ENCODE results near the gene AGTR1.
"Not testable (repeated sequence)": the region's sequence is repeated elsewhere in the genome, so short reads cannot be mapped to it uniquely, and the experiment has no call there.

Gene AGTR1

GRCh38 chr3:148740291-148740690 is 42.6 kb downstream of the AGTR1 start:
- no peak for DNase-seq (ENCODE audit: low read depth in 2 of 2)
- no peak overlapping the region for H3K4me3 ChIP-seq (replicated peaks in 1 of 2; ENCODE audit: low read depth in 2 of 2, low read length in 2 of 2)
- no peak for TF ChIP-seq CTCF (IDR thresholded peaks at IDR 0.05; ENCODE audit: low read depth, low read length)

- no peak for TF ChIP-seq CTCF (IDR thresholded peaks at IDR 0.05; ENCODE audit: low read depth, low read length)
- no peak for DNase-seq (ENCODE audit: low read depth in 2 of 2)
- no peak overlapping the region for H3K4me3 ChIP-seq (replicated peaks in 1 of 2; ENCODE audit: low read depth in 2 of 2, low read length in 2 of 2)
Observed at GRCh38 chr3:148741219-148741618, 43.5 kb downstream of the AGTR1 start.

GRCh38 chr3:148742118-148742517 is 44.4 kb downstream of the AGTR1 start:
- DNase-seq (ENCODE audit: low read depth in 2 of 2): no peak
- no peak for TF ChIP-seq CTCF (IDR thresholded peaks at IDR 0.05; ENCODE audit: low read depth, low read length)
- no peak overlapping the region for H3K4me3 ChIP-seq (replicated peaks in 1 of 2; ENCODE audit: low read depth in 2 of 2, low read length in 2 of 2)

DNA sequence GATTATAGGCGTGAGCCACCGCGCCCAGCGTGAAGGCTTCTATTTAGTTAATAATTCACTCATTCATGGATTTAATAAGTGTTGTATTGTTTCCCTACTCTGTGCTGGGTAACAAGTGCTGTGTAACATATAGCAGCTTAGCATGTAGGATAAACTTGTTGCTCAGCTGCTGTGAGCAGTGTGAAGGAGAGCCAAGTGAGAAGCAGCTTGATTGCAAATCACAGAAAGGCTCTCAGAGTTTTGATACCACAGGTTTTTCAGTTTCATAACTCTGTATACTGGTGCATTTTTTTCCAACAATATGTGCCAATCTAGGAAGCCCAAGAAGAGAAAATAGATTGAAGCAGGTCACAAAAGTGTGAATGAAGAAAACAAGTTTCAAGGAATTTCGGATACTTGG is 48.4 kb downstream of the AGTR1 start:
- no peak for TF ChIP-seq CTCF (IDR thresholded peaks at IDR 0.05; ENCODE audit: low read depth, low read length)
- DNase-seq (ENCODE audit: low read depth in 2 of 2): no peak

DNA sequence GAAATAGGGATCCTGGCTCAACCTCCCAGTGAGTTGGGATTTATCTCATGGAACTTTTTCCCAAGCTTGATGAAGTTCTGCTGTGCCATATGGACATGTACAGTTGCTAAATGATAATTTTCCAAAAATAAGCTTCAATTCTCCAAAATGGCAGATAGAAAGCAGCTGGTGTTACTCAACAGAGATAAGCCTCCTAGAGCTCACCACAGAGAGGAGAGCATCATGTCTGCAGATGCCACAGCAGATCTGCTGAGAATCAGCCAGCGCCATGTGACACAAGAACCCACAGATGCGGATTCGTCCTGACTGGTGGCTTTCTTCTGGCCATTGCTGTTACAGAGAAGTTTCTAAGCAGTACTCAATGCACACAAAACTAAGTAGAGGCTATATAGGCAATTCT is 50.6 kb downstream of the AGTR1 start:
- no peak overlapping the region for H3K4me3 ChIP-seq (replicated peaks in 1 of 2; ENCODE audit: low read depth in 2 of 2, low read length in 2 of 2)
- TF ChIP-seq CTCF (IDR thresholded peaks at IDR 0.05; ENCODE audit: low read depth, low read length): no peak
- DNase-seq (ENCODE audit: low read depth in 2 of 2): peak in 1 of 2 donors; percentile 23

More for the DNA sequence above, 48.4 kb downstream of the AGTR1 start:
- no peak overlapping the region for H3K4me3 ChIP-seq (replicated peaks in 1 of 2; ENCODE audit: low read depth in 2 of 2, low read length in 2 of 2)

DNA sequence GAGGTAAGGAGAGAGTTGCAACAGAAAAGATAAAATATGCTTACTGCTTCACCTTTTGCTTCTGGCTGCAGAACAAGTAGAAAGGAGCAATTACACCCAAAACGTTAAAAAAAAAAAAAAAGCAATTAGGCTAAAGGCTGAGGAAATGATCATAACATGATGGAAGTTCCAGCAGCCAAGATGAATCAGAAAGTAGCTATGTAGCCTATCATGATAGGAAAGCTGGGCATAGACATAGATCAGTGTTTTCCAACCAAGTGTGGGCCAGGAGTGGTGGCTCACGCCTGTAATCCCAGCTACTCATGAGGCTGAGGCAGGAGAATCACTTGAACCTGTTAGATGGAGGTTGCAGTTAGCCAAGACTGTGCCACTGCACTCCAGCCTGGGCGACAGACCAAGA is 52.6 kb downstream of the AGTR1 start:
- DNase-seq (ENCODE audit: low read depth in 2 of 2): no peak
- no peak overlapping the region for H3K4me3 ChIP-seq (replicated peaks in 1 of 2; ENCODE audit: low read depth in 2 of 2, low read length in 2 of 2)
- TF ChIP-seq CTCF (IDR thresholded peaks at IDR 0.05; ENCODE audit: low read depth, low read length): no peak

- H3K4me3 ChIP-seq (replicated peaks in 1 of 2; ENCODE audit: low read depth in 2 of 2, low read length in 2 of 2): no peak overlapping the region
- no peak for DNase-seq (ENCODE audit: low read depth in 2 of 2)
- no peak for TF ChIP-seq CTCF (IDR thresholded peaks at IDR 0.05; ENCODE audit: low read depth, low read length)
Observed at GRCh38 chr3:148751461-148751860, 53.8 kb downstream of the AGTR1 start.

DNA sequence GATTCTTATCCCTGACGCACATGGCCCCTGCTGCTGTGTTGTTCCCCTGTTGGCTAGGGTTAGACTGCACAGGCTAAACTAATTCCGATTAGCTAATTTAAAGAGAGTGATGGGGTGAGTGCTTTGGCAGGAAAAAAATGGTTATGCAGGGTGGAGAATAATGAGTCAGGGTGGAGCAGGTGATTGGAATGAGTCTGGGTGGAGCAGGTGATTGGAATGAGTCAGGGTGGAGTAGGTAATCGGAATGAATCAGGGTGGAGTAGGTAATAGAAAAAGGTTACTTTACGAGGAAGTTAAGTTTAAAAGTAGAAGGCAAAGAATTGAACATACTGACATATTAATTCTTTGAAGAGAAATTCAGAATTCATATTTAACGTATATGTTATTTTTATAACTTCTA is 55.7 kb downstream of the AGTR1 start:
- not testable (repeated sequence) for DNase-seq (ENCODE audit: low read depth in 2 of 2); H3K4me3 ChIP-seq (replicated peaks in 1 of 2; ENCODE audit: low read depth in 2 of 2, low read length in 2 of 2)

All from cardiac fibroblast (primary cell).